ENCODE data around the gene BPIFB3.

Gene BPIFB3

DNA sequence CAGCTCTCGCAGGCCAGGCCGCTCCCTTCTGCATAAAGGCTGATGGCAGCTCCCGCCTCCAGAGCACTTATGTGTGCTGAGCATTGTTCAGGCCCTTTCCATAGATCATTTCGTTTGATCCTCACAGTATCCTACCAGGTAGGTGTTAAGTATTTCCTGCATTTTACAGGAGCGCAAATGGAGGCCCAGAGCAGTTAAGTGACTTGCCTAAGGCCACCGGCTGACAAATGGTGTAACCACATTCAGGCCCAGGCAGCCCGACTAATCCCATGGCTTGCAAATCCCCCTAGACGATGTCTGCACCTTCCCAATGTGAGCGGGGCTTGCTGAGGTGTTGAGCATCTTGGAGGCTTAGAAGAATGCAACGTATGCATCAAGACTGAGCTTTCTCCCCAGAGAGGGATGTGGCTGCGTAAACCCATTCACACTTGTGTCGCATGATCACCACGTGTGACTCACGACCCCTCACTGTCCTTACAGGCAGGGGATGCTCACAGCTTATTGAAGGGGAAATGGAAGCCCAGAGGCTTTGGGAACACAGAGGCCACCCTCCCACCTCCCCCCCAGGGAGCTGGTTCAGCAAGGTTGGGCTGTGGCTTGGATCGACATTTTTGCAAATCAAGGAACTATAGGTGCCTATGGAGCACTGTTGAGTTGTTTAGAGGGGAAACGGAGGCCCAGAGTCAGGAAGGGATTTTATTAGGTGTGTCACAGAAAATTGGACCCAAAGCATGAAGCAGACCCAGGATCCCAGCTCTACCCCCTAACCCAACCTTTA is 39.2 kb upstream of the BPIFB3 start:
- TF ChIP-seq, protein P1, sequence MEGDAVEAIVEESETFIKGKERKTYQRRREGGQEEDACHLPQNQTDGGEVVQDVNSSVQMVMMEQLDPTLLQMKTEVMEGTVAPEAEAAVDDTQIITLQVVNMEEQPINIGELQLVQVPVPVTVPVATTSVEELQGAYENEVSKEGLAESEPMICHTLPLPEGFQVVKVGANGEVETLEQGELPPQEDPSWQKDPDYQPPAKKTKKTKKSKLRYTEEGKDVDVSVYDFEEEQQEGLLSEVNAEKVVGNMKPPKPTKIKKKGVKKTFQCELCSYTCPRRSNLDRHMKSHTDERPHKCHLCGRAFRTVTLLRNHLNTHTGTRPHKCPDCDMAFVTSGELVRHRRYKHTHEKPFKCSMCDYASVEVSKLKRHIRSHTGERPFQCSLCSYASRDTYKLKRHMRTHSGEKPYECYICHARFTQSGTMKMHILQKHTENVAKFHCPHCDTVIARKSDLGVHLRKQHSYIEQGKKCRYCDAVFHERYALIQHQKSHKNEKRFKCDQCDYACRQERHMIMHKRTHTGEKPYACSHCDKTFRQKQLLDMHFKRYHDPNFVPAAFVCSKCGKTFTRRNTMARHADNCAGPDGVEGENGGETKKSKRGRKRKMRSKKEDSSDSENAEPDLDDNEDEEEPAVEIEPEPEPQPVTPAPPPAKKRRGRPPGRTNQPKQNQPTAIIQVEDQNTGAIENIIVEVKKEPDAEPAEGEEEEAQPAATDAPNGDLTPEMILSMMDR (IDR thresholded peaks at IDR 0.05; ENCODE audit: poor library complexity, severe bottlenecking), result no peak
- ATAC-seq (ENCODE audit: low read depth) (no peak), DNase-seq (ENCODE audit: low spot score) (no peak)
- no peaks in the 10 kb centered on the region for H3K36me3 ChIP-seq (ENCODE audit: low read depth)
- peaks cover 46% of the 10 kb centered on the region for H3K27me3 ChIP-seq (ENCODE audit: insufficient read depth, poor library complexity, severe bottlenecking)
- H3K4me3 ChIP-seq (ENCODE audit: severe bottlenecking), result no peak overlapping the region
- no peaks in the 10 kb centered on the region for H3K4me1 ChIP-seq (ENCODE audit: insufficient read depth, poor library complexity, severe bottlenecking)
- H3K27ac ChIP-seq (ENCODE audit: poor library complexity, severe bottlenecking), result no peak overlapping the region
- no peaks in the 10 kb centered on the region for H3K9me3 ChIP-seq (ENCODE audit: severe bottlenecking)

DNA sequence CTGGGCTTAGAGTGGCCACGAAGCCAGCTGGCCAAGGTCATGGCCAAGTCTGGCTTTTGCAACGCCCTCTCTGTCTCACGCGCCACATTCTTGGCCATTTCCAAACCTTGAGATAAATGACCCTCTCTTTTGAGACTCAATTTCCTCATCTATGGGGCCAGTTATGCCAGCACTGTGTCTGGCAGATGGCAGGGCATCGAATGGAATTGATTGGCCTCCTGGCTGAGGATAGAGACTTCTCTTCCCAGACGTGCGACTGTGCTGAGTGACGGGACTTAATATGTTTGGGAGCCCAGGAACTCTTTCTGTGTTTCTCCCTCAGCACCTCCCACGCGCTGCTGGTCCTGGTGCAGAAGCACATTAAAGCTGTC is 38.6 kb upstream of the BPIFB3 start:
- TF ChIP-seq, protein P1 (IDR thresholded peaks at IDR 0.05; ENCODE audit: poor library complexity, severe bottlenecking), result no peak
- DNase-seq (ENCODE audit: low spot score) (peak; percentile 55), ATAC-seq (ENCODE audit: low read depth) (no peak)
- no peak overlapping the region for H3K4me3 ChIP-seq (ENCODE audit: severe bottlenecking)
- no peaks in the 10 kb centered on the region for H3K9me3 ChIP-seq (ENCODE audit: severe bottlenecking)
- H3K27me3 ChIP-seq (ENCODE audit: insufficient read depth, poor library complexity, severe bottlenecking), result peaks cover 40% of the 10 kb centered on the region
- no peaks in the 10 kb centered on the region for H3K36me3 ChIP-seq (ENCODE audit: low read depth)
- no peaks in the 10 kb centered on the region for H3K4me1 ChIP-seq (ENCODE audit: insufficient read depth, poor library complexity, severe bottlenecking)
- H3K27ac ChIP-seq (ENCODE audit: poor library complexity, severe bottlenecking), result no peak overlapping the region

DNA sequence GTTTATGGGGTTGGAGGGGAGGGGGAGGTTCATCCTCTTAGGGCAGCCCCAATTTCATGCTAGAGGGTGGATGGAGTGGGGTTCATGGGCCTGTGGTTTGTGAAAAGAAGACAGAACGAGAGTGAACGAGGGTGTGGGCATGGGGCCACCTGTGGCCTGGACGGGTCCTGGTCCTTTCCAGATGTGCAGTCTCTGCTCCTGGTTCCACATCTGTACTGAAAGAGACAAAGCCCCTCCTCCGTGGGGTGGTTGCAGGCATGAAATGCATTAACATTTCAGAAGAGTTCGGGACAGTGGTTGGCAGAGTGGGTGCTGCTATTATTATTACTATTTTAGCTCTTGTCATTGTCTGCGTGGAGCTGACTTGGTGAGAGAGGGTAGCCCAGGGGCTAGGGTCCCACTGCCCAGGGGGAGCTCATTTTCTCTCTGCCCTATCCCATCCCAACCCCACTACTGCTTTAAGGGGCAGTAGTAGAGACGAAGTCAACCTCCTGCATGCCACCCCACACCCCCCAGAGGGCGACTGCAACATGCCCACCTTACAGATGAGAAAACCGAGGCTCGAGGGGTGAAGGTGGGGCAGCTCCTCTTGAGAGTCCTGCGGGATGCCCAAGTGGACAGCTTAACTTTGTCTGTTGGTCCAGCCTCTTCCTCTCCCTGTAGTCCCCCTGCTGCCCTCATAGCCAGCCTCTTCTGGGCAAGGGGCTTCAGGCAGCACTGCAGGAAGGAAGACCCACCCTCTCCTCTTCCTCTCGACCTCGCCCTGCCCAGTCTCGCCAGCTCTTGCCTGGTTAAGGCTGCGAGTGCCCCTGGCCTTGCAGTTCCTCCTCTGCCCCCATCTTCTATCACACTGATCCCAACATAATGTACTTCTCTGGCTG is 37.8 kb upstream of the BPIFB3 start:
- TF ChIP-seq, protein P1 (IDR thresholded peaks at IDR 0.05; ENCODE audit: poor library complexity, severe bottlenecking), result no peak
- peaks cover 32% of the 10 kb centered on the region for H3K27me3 ChIP-seq (ENCODE audit: insufficient read depth, poor library complexity, severe bottlenecking)
- DNase-seq (ENCODE audit: low spot score), result peak; percentile 70
- H3K36me3 ChIP-seq (ENCODE audit: low read depth), result no peaks in the 10 kb centered on the region
- H3K4me1 ChIP-seq (ENCODE audit: insufficient read depth, poor library complexity, severe bottlenecking), result no peaks in the 10 kb centered on the region
- H3K4me3 ChIP-seq (ENCODE audit: severe bottlenecking), result no peak overlapping the region
- H3K27ac ChIP-seq (ENCODE audit: poor library complexity, severe bottlenecking), result no peak overlapping the region
- H3K9me3 ChIP-seq (ENCODE audit: severe bottlenecking), result no peaks in the 10 kb centered on the region
- no peak for ATAC-seq (ENCODE audit: low read depth)

DNA sequence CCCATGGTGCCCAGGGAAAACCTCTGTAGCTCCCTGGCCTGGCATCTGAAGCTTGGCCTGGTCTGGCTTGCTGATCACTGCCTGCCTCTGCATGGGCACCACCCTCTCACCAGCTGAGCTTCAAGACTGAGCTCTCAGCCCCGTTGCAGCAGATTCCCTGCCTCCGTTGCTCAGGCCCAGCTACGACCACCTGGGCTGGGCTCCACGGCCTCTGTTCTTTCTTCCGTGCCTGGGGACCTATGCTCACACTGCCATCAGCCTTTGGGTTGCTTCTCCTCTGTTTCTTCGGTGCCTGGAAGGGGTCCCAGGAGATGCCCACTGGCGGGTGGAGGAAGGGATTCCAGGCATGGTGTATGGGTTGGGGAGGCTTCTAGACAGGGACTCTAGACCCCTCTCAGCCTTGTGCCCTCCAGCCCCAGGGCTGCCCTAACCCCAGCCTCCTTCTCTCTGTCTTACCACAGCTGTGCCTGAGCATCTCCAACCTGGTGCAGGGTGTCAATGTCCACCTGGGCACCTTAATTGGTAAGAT is 37.1 kb upstream of the BPIFB3 start:
- DNase-seq (ENCODE audit: low spot score) (peak; percentile 70), ATAC-seq (ENCODE audit: low read depth) (0 out of 3 replicates have a peak, but pooled peaks have one; percentile 7)
- Histone ChIP-seq H3K9me3 (ENCODE audit: severe bottlenecking) (no peaks in the 10 kb centered on the region), H3K27ac (ENCODE audit: poor library complexity, severe bottlenecking) (no peak overlapping the region), H3K4me1 (ENCODE audit: insufficient read depth, poor library complexity, severe bottlenecking) (no peaks in the 10 kb centered on the region), H3K27me3 (ENCODE audit: insufficient read depth, poor library complexity, severe bottlenecking) (peaks cover 25% of the 10 kb centered on the region), H3K4me3 (ENCODE audit: severe bottlenecking) (no peak overlapping the region), H3K36me3 (ENCODE audit: low read depth) (no peaks in the 10 kb centered on the region)
- TF ChIP-seq, protein P1 (IDR thresholded peaks at IDR 0.05; ENCODE audit: poor library complexity, severe bottlenecking), result no peak
